ENCODE results near the gene SDK1.
"Not testable (repeated sequence)": the region's sequence is repeated elsewhere in the genome, so short reads cannot be mapped to it uniquely, and the experiment has no call there.

SDK1 gene

GRCh38 chr7:4217126-4217660 lies 916.1 kb downstream of the SDK1 start:
- DNase-seq: not testable (repeated sequence)

GRCh38 chr7:4218481-4218880 lies 917.4 kb downstream of the SDK1 start:
- no peak for DNase-seq

GRCh38 chr7:4220011-4220410 lies 919.0 kb downstream of the SDK1 start:
- no peak for DNase-seq

GRCh38 chr7:4221043-4221442 lies 920.0 kb downstream of the SDK1 start:
- DNase-seq: no peak

- no peak for DNase-seq
Observed at GRCh38 chr7:4222676-4223075, 921.6 kb downstream of the SDK1 start.

GRCh38 chr7:4225361-4225771 lies 924.3 kb downstream of the SDK1 start:
- no peak for DNase-seq

- DNase-seq: no peak
Observed at GRCh38 chr7:4225881-4226523, 925.0 kb downstream of the SDK1 start.

GRCh38 chr7:4226524-4226882 lies 925.5 kb downstream of the SDK1 start:
- no peak for DNase-seq

GRCh38 chr7:4227105-4228010 lies 926.3 kb downstream of the SDK1 start:
- peak; percentile 49 for DNase-seq

- no peak for DNase-seq
Observed at GRCh38 chr7:4230352-4230751, 929.3 kb downstream of the SDK1 start.

- DNase-seq: no peak
Observed at GRCh38 chr7:4233146-4233545, 932.1 kb downstream of the SDK1 start.

- no peak for DNase-seq
Observed at GRCh38 chr7:4233621-4234497, 932.8 kb downstream of the SDK1 start.

- no peak for DNase-seq
Observed at GRCh38 chr7:4234498-4234855, 933.4 kb downstream of the SDK1 start.

GRCh38 chr7:4234886-4235285 lies 933.8 kb downstream of the SDK1 start:
- no peak for DNase-seq

GRCh38 chr7:4235596-4235995 lies 934.5 kb downstream of the SDK1 start:
- no peak for DNase-seq

- DNase-seq: no peak
Observed at GRCh38 chr7:4236389-4236788, 935.3 kb downstream of the SDK1 start.

- not testable (repeated sequence) for DNase-seq
Observed at GRCh38 chr7:4236873-4237272, 935.8 kb downstream of the SDK1 start.

- DNase-seq: no peak
Observed at GRCh38 chr7:4237296-4238235, 936.5 kb downstream of the SDK1 start.

- DNase-seq: no peak
Observed at GRCh38 chr7:4238861-4239260, 937.8 kb downstream of the SDK1 start.

GRCh38 chr7:4240042-4240441 lies 939.0 kb downstream of the SDK1 start:
- DNase-seq: no peak

- DNase-seq: no peak
Observed at GRCh38 chr7:4240520-4241303, 939.7 kb downstream of the SDK1 start.

Measured in NCI-H1092 treated with DMSO at 0.1 percent for 48 hours (cell line).